Panc1 (cell line): ENCODE results near the gene PPP1R36.

Experiments used
- POLR2AphosphoS5 ChIP-seq: IDR thresholded peaks from 2 replicates; pipeline ENCODE4 v1.6.1; 2012; ENCODE audit warnings: mild to moderate bottlenecking, low read depth, low read length, moderate library complexity
- SIN3A ChIP-seq: IDR thresholded peaks from 2 replicates; pipeline ENCODE4 v1.6.1; 2012; ENCODE audit warnings: low read depth, mild to moderate bottlenecking, low read length, moderate library complexity, borderline replicate concordance; ENCODE audit not compliant: insufficient read depth
- TF ChIP-seq, protein P1 (sequence below): fragments of 450-650 bp; IDR thresholded peaks from 2 replicates; pipeline ENCODE4 v1.5.1; 2017; ENCODE audit warnings: mild to moderate bottlenecking
- TF ChIP-seq, protein P2 (sequence below), 2 experiments: IDR thresholded peaks; 2 replicates each; pipeline ENCODE4 v1.6.1; 2011 to 2012; ENCODE audit warnings: low read depth in 2 of 2, control low read depth in 1 of 2, low read length in 1 of 2, mild to moderate bottlenecking in 1 of 2, moderate library complexity in 1 of 2; ENCODE audit not compliant: insufficient read depth in 1 of 2

DNA sequence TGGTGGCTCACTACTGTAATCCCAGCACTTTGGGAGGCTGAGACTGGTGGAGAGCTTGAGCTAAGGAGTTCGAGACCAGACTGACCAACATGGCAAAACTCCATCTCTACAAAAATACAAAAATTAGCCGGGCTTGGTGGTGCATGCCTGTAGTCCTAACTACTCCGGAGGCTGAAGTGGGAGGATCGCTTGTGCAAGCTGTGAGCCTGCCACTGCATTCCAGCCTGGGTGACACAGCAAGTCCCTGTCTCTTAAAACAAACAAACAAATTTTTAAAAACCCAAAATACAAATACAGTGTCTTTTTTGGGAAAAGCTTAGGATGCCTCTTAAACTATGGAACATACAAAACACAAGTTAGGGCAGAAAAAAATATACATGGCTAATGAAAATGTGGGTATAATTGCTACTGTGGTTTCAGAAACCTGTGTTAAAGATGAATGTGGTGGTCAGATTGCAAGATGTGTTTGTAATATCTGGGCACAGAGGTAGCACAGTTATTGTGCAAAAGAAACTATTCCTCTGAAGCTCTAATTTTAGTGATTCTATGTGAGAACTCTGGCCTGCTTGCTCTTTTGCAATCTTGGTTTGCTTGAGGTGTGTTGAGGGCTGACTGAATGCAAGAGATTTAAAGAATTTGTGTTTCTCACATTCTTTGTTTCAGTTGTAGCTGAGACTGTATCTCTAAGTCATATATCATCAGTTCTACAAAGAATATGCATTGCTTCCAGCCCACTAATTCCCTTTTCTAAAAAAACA, 13.1 kb upstream of the PPP1R36 start:
- TF ChIP-seq, protein P1, sequence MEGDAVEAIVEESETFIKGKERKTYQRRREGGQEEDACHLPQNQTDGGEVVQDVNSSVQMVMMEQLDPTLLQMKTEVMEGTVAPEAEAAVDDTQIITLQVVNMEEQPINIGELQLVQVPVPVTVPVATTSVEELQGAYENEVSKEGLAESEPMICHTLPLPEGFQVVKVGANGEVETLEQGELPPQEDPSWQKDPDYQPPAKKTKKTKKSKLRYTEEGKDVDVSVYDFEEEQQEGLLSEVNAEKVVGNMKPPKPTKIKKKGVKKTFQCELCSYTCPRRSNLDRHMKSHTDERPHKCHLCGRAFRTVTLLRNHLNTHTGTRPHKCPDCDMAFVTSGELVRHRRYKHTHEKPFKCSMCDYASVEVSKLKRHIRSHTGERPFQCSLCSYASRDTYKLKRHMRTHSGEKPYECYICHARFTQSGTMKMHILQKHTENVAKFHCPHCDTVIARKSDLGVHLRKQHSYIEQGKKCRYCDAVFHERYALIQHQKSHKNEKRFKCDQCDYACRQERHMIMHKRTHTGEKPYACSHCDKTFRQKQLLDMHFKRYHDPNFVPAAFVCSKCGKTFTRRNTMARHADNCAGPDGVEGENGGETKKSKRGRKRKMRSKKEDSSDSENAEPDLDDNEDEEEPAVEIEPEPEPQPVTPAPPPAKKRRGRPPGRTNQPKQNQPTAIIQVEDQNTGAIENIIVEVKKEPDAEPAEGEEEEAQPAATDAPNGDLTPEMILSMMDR, result no peak
- TF ChIP-seq POLR2AphosphoS5 (no peak), SIN3A (no peak)
- TF ChIP-seq, protein P2, sequence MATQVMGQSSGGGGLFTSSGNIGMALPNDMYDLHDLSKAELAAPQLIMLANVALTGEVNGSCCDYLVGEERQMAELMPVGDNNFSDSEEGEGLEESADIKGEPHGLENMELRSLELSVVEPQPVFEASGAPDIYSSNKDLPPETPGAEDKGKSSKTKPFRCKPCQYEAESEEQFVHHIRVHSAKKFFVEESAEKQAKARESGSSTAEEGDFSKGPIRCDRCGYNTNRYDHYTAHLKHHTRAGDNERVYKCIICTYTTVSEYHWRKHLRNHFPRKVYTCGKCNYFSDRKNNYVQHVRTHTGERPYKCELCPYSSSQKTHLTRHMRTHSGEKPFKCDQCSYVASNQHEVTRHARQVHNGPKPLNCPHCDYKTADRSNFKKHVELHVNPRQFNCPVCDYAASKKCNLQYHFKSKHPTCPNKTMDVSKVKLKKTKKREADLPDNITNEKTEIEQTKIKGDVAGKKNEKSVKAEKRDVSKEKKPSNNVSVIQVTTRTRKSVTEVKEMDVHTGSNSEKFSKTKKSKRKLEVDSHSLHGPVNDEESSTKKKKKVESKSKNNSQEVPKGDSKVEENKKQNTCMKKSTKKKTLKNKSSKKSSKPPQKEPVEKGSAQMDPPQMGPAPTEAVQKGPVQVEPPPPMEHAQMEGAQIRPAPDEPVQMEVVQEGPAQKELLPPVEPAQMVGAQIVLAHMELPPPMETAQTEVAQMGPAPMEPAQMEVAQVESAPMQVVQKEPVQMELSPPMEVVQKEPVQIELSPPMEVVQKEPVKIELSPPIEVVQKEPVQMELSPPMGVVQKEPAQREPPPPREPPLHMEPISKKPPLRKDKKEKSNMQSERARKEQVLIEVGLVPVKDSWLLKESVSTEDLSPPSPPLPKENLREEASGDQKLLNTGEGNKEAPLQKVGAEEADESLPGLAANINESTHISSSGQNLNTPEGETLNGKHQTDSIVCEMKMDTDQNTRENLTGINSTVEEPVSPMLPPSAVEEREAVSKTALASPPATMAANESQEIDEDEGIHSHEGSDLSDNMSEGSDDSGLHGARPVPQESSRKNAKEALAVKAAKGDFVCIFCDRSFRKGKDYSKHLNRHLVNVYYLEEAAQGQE (IDR thresholded peaks at IDR 0.05; ENCODE audit: insufficient read depth in 1 of 2, low read depth in 2 of 2, low read length in 1 of 2), result no peak
